Measurements from ENCODE around the gene C3orf20.

GRCh38 chr3:14628406-14628805 is 46.5 kb upstream of the C3orf20 start:
- TF ChIP-seq, protein P1, sequence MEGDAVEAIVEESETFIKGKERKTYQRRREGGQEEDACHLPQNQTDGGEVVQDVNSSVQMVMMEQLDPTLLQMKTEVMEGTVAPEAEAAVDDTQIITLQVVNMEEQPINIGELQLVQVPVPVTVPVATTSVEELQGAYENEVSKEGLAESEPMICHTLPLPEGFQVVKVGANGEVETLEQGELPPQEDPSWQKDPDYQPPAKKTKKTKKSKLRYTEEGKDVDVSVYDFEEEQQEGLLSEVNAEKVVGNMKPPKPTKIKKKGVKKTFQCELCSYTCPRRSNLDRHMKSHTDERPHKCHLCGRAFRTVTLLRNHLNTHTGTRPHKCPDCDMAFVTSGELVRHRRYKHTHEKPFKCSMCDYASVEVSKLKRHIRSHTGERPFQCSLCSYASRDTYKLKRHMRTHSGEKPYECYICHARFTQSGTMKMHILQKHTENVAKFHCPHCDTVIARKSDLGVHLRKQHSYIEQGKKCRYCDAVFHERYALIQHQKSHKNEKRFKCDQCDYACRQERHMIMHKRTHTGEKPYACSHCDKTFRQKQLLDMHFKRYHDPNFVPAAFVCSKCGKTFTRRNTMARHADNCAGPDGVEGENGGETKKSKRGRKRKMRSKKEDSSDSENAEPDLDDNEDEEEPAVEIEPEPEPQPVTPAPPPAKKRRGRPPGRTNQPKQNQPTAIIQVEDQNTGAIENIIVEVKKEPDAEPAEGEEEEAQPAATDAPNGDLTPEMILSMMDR (IDR thresholded peaks at IDR 0.05), result no peak
- no peak for TF ChIP-seq POLR2AphosphoS5 (IDR thresholded peaks at IDR 0.05)

Data from sigmoid colon (tissue), 4 donors.